GM12891 (cell line): ENCODE measurements around the gene FLNC.

Experiments
- DNase-seq: peaks from one replicate; pipeline ENCODE4 v3.0.0; 2011; ENCODE audit warnings: low spot score; ENCODE audit not compliant: insufficient read length
- FAIRE-seq: peaks from 2 replicates; lab custom pipeline; 2011; peaks lifted over from hg19 to GRCh38; lab: Jason Lieb, UNC
- PAX5 ChIP-seq: IDR thresholded peaks from 2 replicates; pipeline ENCODE4 v1.6.1; 2011; ENCODE audit warnings: low read length, moderate library complexity, mild to moderate bottlenecking; ENCODE audit not compliant: insufficient read depth, severe bottlenecking
- POLR2A ChIP-seq: IDR thresholded peaks from 2 replicates; pipeline ENCODE4 v1.6.1; 2011; ENCODE audit warnings: low read depth, low read length, control low read depth
- POLR2AphosphoS5 ChIP-seq: IDR thresholded peaks from 2 replicates; pipeline ENCODE4 v1.6.1; 2011; ENCODE audit warnings: low read depth, low read length, control low read depth
- POU2F2 ChIP-seq: IDR thresholded peaks from 2 replicates; pipeline ENCODE4 v1.6.1; 2011; ENCODE audit warnings: low read depth, mild to moderate bottlenecking, control low read depth, low read length, moderate library complexity
- SPI1 ChIP-seq: IDR thresholded peaks from 2 replicates; pipeline ENCODE4 v1.6.1; 2011; ENCODE audit warnings: low read depth, low read length, control low read depth
- TAF1 ChIP-seq: IDR thresholded peaks from 2 replicates; pipeline ENCODE4 v1.6.1; 2011; ENCODE audit warnings: low read depth, low read length, control low read depth

The FLNC gene

GRCh38 chr7:128876978-128877755, 47.0 kb downstream of the FLNC start:
- FAIRE-seq: no peak
- no peak for DNase-seq
- TF ChIP-seq PAX5: no peak
- no peak for TF ChIP-seq POLR2A
- TF ChIP-seq POU2F2: no peak
- TF ChIP-seq SPI1: no peak
- no peak for TF ChIP-seq POLR2AphosphoS5
- no peak for TF ChIP-seq TAF1

GRCh38 chr7:128877756-128878120, 47.5 kb downstream of the FLNC start:
- DNase-seq: no peak
- TF ChIP-seq PAX5 (no peak), POU2F2 (no peak), POLR2A (no peak)
- no peak for FAIRE-seq

DNA sequence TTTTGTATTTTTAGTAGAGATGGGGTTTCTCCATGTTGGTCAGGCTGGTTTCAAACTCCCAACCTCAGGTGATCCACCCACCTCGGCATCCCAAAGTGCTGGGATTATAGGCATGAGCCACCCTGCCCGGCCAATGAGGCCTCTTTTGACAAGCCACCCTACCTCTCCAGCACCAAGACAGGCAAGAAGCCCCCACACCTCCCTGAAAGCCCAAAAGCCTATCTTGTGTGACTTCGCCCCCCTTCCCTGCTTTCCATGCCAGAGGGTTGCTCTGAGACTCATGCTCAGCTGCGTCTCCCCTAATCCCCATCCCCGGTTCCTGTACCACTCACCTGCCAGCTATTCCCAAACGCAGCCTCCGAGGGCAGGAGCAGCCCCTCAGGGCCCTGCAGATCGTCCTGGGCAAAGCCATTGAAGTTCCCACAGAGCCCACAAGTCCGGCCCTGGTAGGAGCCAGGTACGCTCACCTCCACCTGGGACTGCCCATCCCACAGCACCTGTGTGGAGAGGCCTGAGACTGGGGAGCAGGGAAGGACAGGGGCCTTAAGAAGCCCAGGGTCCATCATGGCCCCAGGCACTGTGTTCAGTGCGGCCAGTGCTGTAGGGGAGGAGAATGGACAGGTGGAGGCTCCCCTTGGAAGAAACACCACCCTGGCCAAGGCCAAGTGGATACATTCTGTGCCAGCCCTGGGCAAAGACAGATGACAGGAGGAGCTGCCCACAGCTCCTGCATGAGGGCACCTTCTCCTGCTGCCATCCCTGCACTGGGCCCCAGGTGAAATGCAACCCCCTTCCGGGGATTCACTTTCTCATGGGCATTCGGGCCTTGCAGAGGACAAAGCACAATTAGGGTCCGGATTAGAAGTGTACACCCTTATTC, 48.3 kb downstream of the FLNC start:
- TF ChIP-seq SPI1 (no peak), POLR2AphosphoS5 (no peak), TAF1 (no peak), PAX5 (no peak), POU2F2 (no peak), POLR2A (no peak)
- FAIRE-seq: no peak
- no peak for DNase-seq

DNA sequence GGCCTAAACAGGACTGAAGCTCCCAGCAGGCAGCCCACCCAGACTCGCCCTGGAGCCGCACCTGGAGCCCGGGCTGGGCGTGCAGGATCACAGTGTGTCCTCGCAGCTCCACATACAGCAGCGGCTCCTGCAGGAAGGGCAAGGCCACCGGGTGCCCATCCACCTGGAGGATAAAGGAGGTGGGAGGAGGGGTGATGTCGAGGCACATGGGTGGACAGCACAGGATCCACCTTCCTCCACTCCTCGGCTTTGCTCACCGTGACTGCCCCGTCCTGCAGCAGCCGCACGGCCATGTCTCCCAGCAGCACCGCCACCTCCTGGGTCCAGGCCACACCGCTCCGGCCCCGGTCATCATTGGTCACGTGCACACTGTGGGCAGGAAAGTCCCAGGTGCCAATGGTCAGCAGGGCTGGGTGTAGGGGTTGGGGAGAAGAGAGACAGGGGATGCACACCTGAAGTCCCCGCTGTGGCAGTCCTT, 49.3 kb downstream of the FLNC start:
- TF ChIP-seq POU2F2 (no peak), PAX5 (no peak), SPI1 (no peak), POLR2A (no peak), TAF1 (no peak), POLR2AphosphoS5 (no peak)
- no peak for FAIRE-seq
- DNase-seq: no peak

DNA sequence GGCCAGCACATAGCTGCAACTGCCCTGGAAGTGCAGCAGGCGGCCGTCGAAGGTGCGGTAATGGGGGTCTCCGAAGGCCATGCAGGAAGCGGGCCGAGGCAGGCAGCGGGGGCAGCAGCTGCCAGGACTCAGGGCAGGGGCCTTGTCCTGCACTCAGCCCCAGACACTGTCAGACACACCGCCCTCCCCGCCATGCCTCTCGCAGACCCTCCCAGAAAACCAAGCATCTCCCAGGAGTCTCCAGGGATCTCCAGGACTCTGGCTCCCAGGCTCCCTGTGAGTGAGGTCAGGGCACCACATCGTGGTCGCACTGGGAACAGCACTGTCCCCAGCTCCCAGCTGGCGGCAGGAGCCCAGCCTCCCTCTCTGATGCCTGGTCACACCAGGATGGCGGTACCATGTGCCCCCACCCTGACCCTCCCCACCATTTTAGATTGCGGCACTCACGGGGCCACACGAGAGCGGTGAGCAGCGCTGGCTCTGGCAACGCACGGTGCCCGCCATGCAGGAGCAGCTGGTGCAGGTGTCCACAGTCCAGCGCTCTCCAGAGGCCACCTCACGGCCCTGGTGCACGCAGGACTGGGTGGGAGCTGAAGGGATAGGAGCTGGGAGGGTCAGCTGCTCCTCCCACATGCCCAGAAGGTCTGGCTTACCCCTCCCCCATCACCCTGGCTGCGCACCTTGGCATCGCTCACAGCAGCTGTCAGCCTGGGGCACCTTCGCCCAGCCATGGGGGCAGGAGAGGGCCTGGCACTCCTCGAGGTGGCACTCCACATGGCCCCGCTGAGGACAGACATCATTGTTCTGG, 49.9 kb downstream of the FLNC start:
- TF ChIP-seq POU2F2: no peak
- TF ChIP-seq SPI1: no peak
- no peak for TF ChIP-seq POLR2A
- DNase-seq (no peak), FAIRE-seq (no peak)

GRCh38 chr7:128880791-128881457, 50.7 kb downstream of the FLNC start:
- FAIRE-seq: no peak
- no peak for DNase-seq
- TF ChIP-seq POLR2AphosphoS5: no peak
- no peak for TF ChIP-seq POU2F2
- no peak for TF ChIP-seq POLR2A
- no peak for TF ChIP-seq TAF1
- no peak for TF ChIP-seq PAX5
- TF ChIP-seq SPI1: no peak

GRCh38 chr7:128881458-128882125, 51.4 kb downstream of the FLNC start:
- no peak for TF ChIP-seq SPI1
- TF ChIP-seq TAF1: no peak
- no peak for TF ChIP-seq POU2F2
- TF ChIP-seq PAX5: no peak
- no peak for FAIRE-seq
- no peak for DNase-seq

DNA sequence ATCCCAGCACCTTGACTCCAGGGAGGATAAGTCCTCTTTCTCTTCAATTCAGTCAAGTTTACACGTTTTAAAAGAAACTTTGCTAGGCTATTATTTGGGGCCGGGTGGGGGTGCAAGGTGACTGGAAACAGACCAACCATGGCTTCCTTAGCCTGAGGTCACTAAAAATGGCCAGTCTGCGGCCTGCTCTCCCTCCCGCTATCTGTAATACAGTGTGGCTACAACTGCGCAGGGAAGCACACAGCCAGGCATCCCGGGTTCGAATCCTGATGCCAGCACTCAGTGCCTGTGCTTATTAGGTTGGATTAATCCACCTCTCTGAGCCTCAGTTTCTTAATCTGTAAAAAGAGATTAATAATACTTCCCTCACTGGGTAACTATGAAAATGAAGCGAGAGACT, 51.9 kb downstream of the FLNC start:
- no peak for DNase-seq
- FAIRE-seq: no peak

More for the DNA sequence above, 51.9 kb downstream of the FLNC start:
- no peak for TF ChIP-seq PAX5
- no peak for TF ChIP-seq SPI1
- no peak for TF ChIP-seq POLR2A
- no peak for TF ChIP-seq TAF1
- TF ChIP-seq POLR2AphosphoS5: no peak
